Sigmoid colon (tissue), 7 donors: Measurements from ENCODE around the gene TNRC6A. TPM values are rescaled to one million over a fixed set of nuclear protein-coding genes. Genes with fewer than 3 reads are reported as not detected.

Experiments used
- DNase-seq: peaks from one replicate; pipeline ENCODE4 v3.0.0-alpha.2; 2019
- H3K27ac ChIP-seq, 4 donors: fragments of 200-600 bp; sonication (generic); one replicate each; pipeline ENCODE4 v1.5.1; 2016 to 2019; ENCODE audit warnings: mild to moderate bottlenecking in 1 of 4
- H3K27me3 ChIP-seq, 3 donors: fragments of 200-600 bp; sonication (generic); one replicate each; pipeline ENCODE4 v1.5.1; 2019; ENCODE audit warnings: mild to moderate bottlenecking in 1 of 3
- H3K36me3 ChIP-seq, 4 donors: fragments of 200-600 bp; sonication (generic); one replicate each; pipeline ENCODE4 v1.5.1; 2016 to 2019
- H3K4me1 ChIP-seq, 4 donors: fragments of 200-600 bp; sonication (generic); one replicate each; pipeline ENCODE4 v1.5.1; 2017 to 2019
- H3K4me3 ChIP-seq, 4 donors: fragments of 200-600 bp; sonication (generic); one replicate each; pipeline ENCODE4 v1.5.1; 2017 to 2019; ENCODE audit warnings: mild to moderate bottlenecking in 2 of 4, moderate library complexity in 1 of 4
- H3K9me3 ChIP-seq, 4 donors: fragments of 200-600 bp in 3 of 4; sonication (generic) in 3 of 4; one replicate each; pipeline versions ENCODE4 v1.5.1 to v1.6.1; 2013 to 2019
- CTCF ChIP-seq, 4 experiments: fragments of 450-650 bp in 3 of 4; fragments of 200-600 bp in 1 of 4; IDR thresholded peaks; one replicate each; pipeline ENCODE4 v1.5.1; 2016 to 2019; ENCODE audit warnings: antibody characterized with exemption in 4 of 4, mild to moderate bottlenecking in 3 of 4, moderate library complexity in 2 of 4
- EP300 ChIP-seq, 4 donors: sonication (generic); formaldehyde crosslinking; IDR thresholded peaks; one replicate each; pipeline ENCODE4 v1.6.1; 2017; ENCODE audit warnings: antibody characterized with exemption in 4 of 4
- POLR2A ChIP-seq, 2 donors: fragments of 450-650 bp; IDR thresholded peaks; one replicate each; pipeline ENCODE4 v1.6.1; 2016; ENCODE audit warnings: antibody characterized with exemption in 2 of 2, mild to moderate bottlenecking in 2 of 2, moderate library complexity in 2 of 2
- POLR2AphosphoS5 ChIP-seq, 4 donors: sonication (generic); formaldehyde crosslinking; IDR thresholded peaks; one replicate each; pipeline ENCODE4 v1.6.1; 2017; ENCODE audit warnings: antibody characterized with exemption in 4 of 4
- WGBS, 2 donors: extraction: QIAGEN DNeasy Blood & Tissue Kit; methylation state at CpG; one replicate each; pipeline ENCODE4 v1.1.7; 2013; 5-methylcytosine and 5-hydroxymethylcytosine counted together
- intact Hi-C: fragments of 100-400 bp; cut with DNase I; formaldehyde crosslinking; loops from one replicate; pipeline ENCODE4 v1.15.1; 2023
- polyA plus RNA-seq, 3 donors: library from polyadenylated mRNA; stranded (reverse); fragments of 200-250 nt; gene quantifications; one replicate each; pipeline ENCODE4 v1.2.3, GENCODE V29; 2013
- total RNA-seq, 4 donors: library from RNA; depleted of rRNA; stranded (reverse); fragments of >200 nt; gene quantifications; one replicate each; pipeline ENCODE4 v1.1.0, GENCODE V29; 2016
- donor health status: healthy with polysubstance abuse.
- donor health status: Bipolar disorder and iron deficiency.
- donor health status: healthy.

Gene TNRC6A
- total and polyA plus RNA-seq, 7 donors: 4.6 to 129 (median 42.8) TPM

GRCh38 chr16:24734382-24734781, 4.9 kb downstream of the TNRC6A start:
- Histone ChIP-seq H3K4me3 (no peak overlapping the region), H3K27ac (peak overlapping the region; percentile 59 to 98 (median 95)), H3K27me3 (no peaks in the 10 kb centered on the region), H3K9me3 (no peaks in the 10 kb centered on the region), H3K4me1 (peaks cover 0 to 87% (median 80%) of the 10 kb centered on the region in 4 donors), H3K36me3 (peaks cover 0 to 12% (median 3%) of the 10 kb centered on the region in 4 donors)
- intact Hi-C loops: loop anchor here (5.0 to 10.0 kb wide), 3 partner anchors 43 to 190 kb away; no protein-coding TSS in a partner anchor
- WGBS, 2 donors: 63 to 78% methylated on average over 1 of the region's 1 CpG
- DNase-seq: no peak
- TF ChIP-seq POLR2AphosphoS5 (IDR thresholded peaks at IDR 0.05) (peak in 3 of 4 donors; percentile 22 to 61 (median 39)), CTCF (IDR thresholded peaks at IDR 0.05) (no peak)

GRCh38 chr16:24736758-24737157, 7.3 kb downstream of the TNRC6A start:
- WGBS, 2 donors: 12 to 58% methylated on average over 5 of the region's 5 CpGs
- H3K36me3 ChIP-seq: peaks cover 0 to 12% (median 3%) of the 10 kb centered on the region in 4 donors
- no peaks in the 10 kb centered on the region for H3K27me3 ChIP-seq
- intact Hi-C loops: loop anchor here (10.0 kb wide), 1 partner anchor 192 kb away; no protein-coding TSS in a partner anchor
- H3K4me3 ChIP-seq: peak overlapping the region in 1 of 4 donors; percentile 1
- peak overlapping the region; percentile 39 to 98 (median 95) for H3K27ac ChIP-seq
- no peak for DNase-seq
- TF ChIP-seq CTCF (IDR thresholded peaks at IDR 0.05): no peak
- peak in 1 of 4 donors; percentile 13 for TF ChIP-seq EP300 (IDR thresholded peaks at IDR 0.05)
- H3K4me1 ChIP-seq: peaks cover 0 to 100% (median 92%) of the 10 kb centered on the region in 4 donors
- no peaks in the 10 kb centered on the region for H3K9me3 ChIP-seq

GRCh38 chr16:24737391-24737871, 8.0 kb downstream of the TNRC6A start:
- WGBS, 2 donors: 23 to 37% methylated on average over 3 of the region's 3 CpGs
- peaks cover 0 to 9% (median under 1%) of the 10 kb centered on the region in 4 donors for H3K36me3 ChIP-seq
- H3K27me3 ChIP-seq: no peaks in the 10 kb centered on the region
- H3K4me3 ChIP-seq: peak overlapping the region in 1 of 4 donors; percentile 5
- H3K27ac ChIP-seq: peak overlapping the region; percentile 39 to 98 (median 95)
- H3K9me3 ChIP-seq: no peaks in the 10 kb centered on the region
- DNase-seq: no peak
- peaks cover 0 to 100% (median 92%) of the 10 kb centered on the region in 4 donors for H3K4me1 ChIP-seq
- no peak for TF ChIP-seq POLR2A (IDR thresholded peaks at IDR 0.05)
- TF ChIP-seq POLR2AphosphoS5 (IDR thresholded peaks at IDR 0.05): peak in 2 of 4 donors; percentile 9 to 31
- intact Hi-C loops: loop anchor here (10.0 kb wide), 1 partner anchor 193 kb away; no protein-coding TSS in a partner anchor

GRCh38 chr16:24737916-24738594, 8.6 kb downstream of the TNRC6A start:
- H3K4me3 ChIP-seq: peak overlapping the region in 1 of 4 donors; percentile 5

More at GRCh38 chr16:24737916-24738594, 8.6 kb downstream of the TNRC6A start:
- no peak for DNase-seq
- 70 to 80% methylated on average over 5 of the region's 5 CpGs for WGBS, 2 donors
- Histone ChIP-seq H3K4me1 (peaks cover 0 to 100% (median 92%) of the 10 kb centered on the region in 4 donors), H3K36me3 (peaks cover 0 to 4% (median 0%) of the 10 kb centered on the region in 4 donors), H3K27me3 (no peaks in the 10 kb centered on the region), H3K27ac (peak overlapping the region; percentile 39 to 98 (median 95)), H3K9me3 (no peaks in the 10 kb centered on the region)
- TF ChIP-seq POLR2A (IDR thresholded peaks at IDR 0.05) (no peak), EP300 (IDR thresholded peaks at IDR 0.05) (no peak), CTCF (IDR thresholded peaks at IDR 0.05) (no peak), POLR2AphosphoS5 (IDR thresholded peaks at IDR 0.05) (no peak)
- intact Hi-C loops: loop anchor here (10.0 kb wide), 1 partner anchor 193 kb away; no protein-coding TSS in a partner anchor
